Natural killer cell (primary cell): ENCODE data around the gene SLC38A3. TPM values are rescaled to one million over a fixed set of nuclear protein-coding genes. Genes with fewer than 3 reads are reported as not detected.

Experiments used
- ATAC-seq, 3 donors: fragments of 150-1000 bp in 2 of 3; fragments of 200-7000 bp in 1 of 3; cut with Tn5 transposase; 1 replicate in 1 of 3; 2 replicates in 2 of 3; pipeline ENCODE4 v1.10.0; 2021; ENCODE audit warnings: mild to moderate bottlenecking in 2 of 3, moderate library complexity in 2 of 3
- DNase-seq, 2 donors: peaks; one replicate each; pipeline versions ENCODE4 v3.0.0 to v3.0.0-alpha.2; 2013 to 2021; ENCODE audit warnings: mixed read lengths in 1 of 2
- H3K27ac ChIP-seq: one replicate; pipeline ENCODE4 v1.5.1; 2013; ENCODE audit warnings: mild to moderate bottlenecking, low read length
- H3K27me3 ChIP-seq: one replicate; pipeline ENCODE4 v1.6.1; 2013; ENCODE audit warnings: low read length; ENCODE audit not compliant: control insufficient read depth, insufficient read depth
- H3K36me3 ChIP-seq: one replicate; pipeline ENCODE4 v1.6.1; 2013; ENCODE audit warnings: low read length; ENCODE audit not compliant: control insufficient read depth, insufficient read depth
- H3K4me1 ChIP-seq: one replicate; pipeline ENCODE4 v1.6.1; 2013; ENCODE audit warnings: low read length; ENCODE audit not compliant: control insufficient read depth, insufficient read depth
- H3K4me3 ChIP-seq: one replicate; pipeline ENCODE4 v1.5.1; 2013; ENCODE audit warnings: low read length
- H3K9me3 ChIP-seq: one replicate; pipeline ENCODE4 v1.6.1; 2013; ENCODE audit warnings: low read length; ENCODE audit not compliant: control insufficient read depth, insufficient read depth
- H3K27ac Mint-ChIP-seq, 2 donors: one replicate each; pipeline ENCODE4 v1.8.0; 2022; ENCODE audit warnings: mild to moderate bottlenecking in 2 of 2, mixed read lengths in 2 of 2, moderate library complexity in 1 of 2
- H3K27me3 Mint-ChIP-seq, 2 donors: one replicate each; pipeline ENCODE4 v1.8.0; 2022; ENCODE audit warnings: low read depth in 2 of 2, mixed read lengths in 2 of 2
- H3K36me3 Mint-ChIP-seq: one replicate; pipeline ENCODE4 v1.8.0; 2022; ENCODE audit warnings: mixed read lengths
- H3K4me1 Mint-ChIP-seq, 2 donors: one replicate each; pipeline ENCODE4 v1.8.0; 2022; ENCODE audit warnings: mixed read lengths in 2 of 2
- H3K4me3 Mint-ChIP-seq: one replicate; pipeline ENCODE4 v1.8.0; 2022; ENCODE audit warnings: mild to moderate bottlenecking, moderate library complexity, mixed read lengths
- H3K9me3 Mint-ChIP-seq, 2 donors: one replicate each; pipeline ENCODE4 v1.8.0; 2022; ENCODE audit warnings: mixed read lengths in 2 of 2
- CTCF ChIP-seq: fragments of 200-600 bp; IDR thresholded peaks from one replicate; pipeline ENCODE4 v1.8.0; 2022; ENCODE audit warnings: antibody characterized with exemption
- WGBS: methylation state at CpG from one replicate; pipeline ENCODE4 v1.1.7; 2013; ENCODE audit warnings: missing lambda C conversion rate; ENCODE audit not compliant: insufficient coverage; 5-methylcytosine and 5-hydroxymethylcytosine counted together
- intact Hi-C: fragments of 100-400 bp; cut with micrococcal nuclease; formaldehyde crosslinking; loops from one replicate; pipeline ENCODE4 v1.14.2; 2022
- total RNA-seq, 4 donors: library from RNA; stranded (reverse); fragments of 120-200 nt in 1 of 4; gene quantifications; one replicate each; pipeline versions ENCODE4 v1.2.3 to v1.2.4, GENCODE V29; 2013 to 2022

Gene SLC38A3
- total RNA-seq, 3 donors from 2014 or later (not counting 1 experiment from before 2014, with no cell fraction given): 0.82 TPM; not detected in 2

GRCh38 chr3:50268276-50268675 lies 63.2 kb downstream of the SLC38A3 start:
- Mint-ChIP-seq H3K4me3 (no peak overlapping the region), H3K36me3 (no peaks in the 10 kb centered on the region), H3K9me3 (no peaks in the 10 kb centered on the region), H3K27ac (no peak overlapping the region), H3K4me1 (peaks cover 6 to 12% of the 10 kb centered on the region in 2 donors), H3K27me3 (peaks cover 6 to 11% of the 10 kb centered on the region in 2 donors)
- no peaks in the 10 kb centered on the region for H3K36me3 ChIP-seq
- no peak for ATAC-seq
- intact Hi-C loops: no loop called here
- H3K27me3 ChIP-seq: peaks cover 6% of the 10 kb centered on the region
- WGBS: 74% methylated on average over 3 of the region's 3 CpGs
- H3K9me3 ChIP-seq: no peaks in the 10 kb centered on the region
- H3K4me1 ChIP-seq: peaks cover 6% of the 10 kb centered on the region
- H3K27ac ChIP-seq: no peak overlapping the region
- no peak for TF ChIP-seq CTCF
- no peak for DNase-seq
- no peak overlapping the region for H3K4me3 ChIP-seq

GRCh38 chr3:50268703-50269451 lies 63.8 kb downstream of the SLC38A3 start, which contains the start of gene SEMA3B:
SEMA3B (plus strand) TSS chr3:50269147; CDS start chr3:50269241, 94 bp downstream.
- Mint-ChIP-seq H3K4me3 (no peak within 1 kb of the TSS), H3K36me3 (no peaks in the 10 kb centered on the region), H3K27ac (no peak within 1 kb of the TSS), H3K9me3 (no peaks in the 10 kb centered on the region), H3K4me1 (peaks cover 6 to 12% of the 10 kb centered on the region in 2 donors), H3K27me3 (peaks cover 6 to 12% of the 10 kb centered on the region in 2 donors)
- no peak within 1 kb of the TSS for H3K4me3 ChIP-seq
- TF ChIP-seq CTCF: no peak
- peaks cover 11% of the 10 kb centered on the region for H3K4me1 ChIP-seq
- no peak within 1 kb of the TSS for H3K27ac ChIP-seq
- ATAC-seq (no peak), DNase-seq (no peak)
- H3K9me3 ChIP-seq: no peaks in the 10 kb centered on the region
- peaks cover 12% of the 10 kb centered on the region for H3K27me3 ChIP-seq
- 88% methylated on average over 21 of the region's 21 CpGs for WGBS
- intact Hi-C loops: no loop called here
- no peaks in the 10 kb centered on the region for H3K36me3 ChIP-seq

- H3K9me3 ChIP-seq: no peaks in the 10 kb centered on the region
- intact Hi-C loops: no loop called here
- WGBS: 82% methylated on average over 4 of the region's 4 CpGs
- H3K27me3 Mint-ChIP-seq: peaks cover 11 to 16% of the 10 kb centered on the region in 2 donors
- no peaks in the 10 kb centered on the region for H3K36me3 ChIP-seq
- H3K4me1 ChIP-seq: peaks cover 17% of the 10 kb centered on the region
- no peak overlapping the region for H3K27ac ChIP-seq
- DNase-seq (no peak), ATAC-seq (no peak)
- peaks cover 9 to 18% of the 10 kb centered on the region in 2 donors for H3K4me1 Mint-ChIP-seq
- no peak overlapping the region for H3K27ac Mint-ChIP-seq
- no peaks in the 10 kb centered on the region for H3K36me3 Mint-ChIP-seq
- no peaks in the 10 kb centered on the region for H3K9me3 Mint-ChIP-seq
- peaks cover 18% of the 10 kb centered on the region for H3K27me3 ChIP-seq
- no peak for TF ChIP-seq CTCF
- H3K4me3 ChIP-seq: no peak overlapping the region
- no peak overlapping the region for H3K4me3 Mint-ChIP-seq
Measured at GRCh38 chr3:50269460-50269859, 64.4 kb downstream of the SLC38A3 start.
